HG03108 (cell line): ENCODE results near the gene HSPB7.
"Not testable (repeated sequence)": the region's sequence is repeated elsewhere in the genome, so short reads cannot be mapped to it uniquely, and the experiment has no call there.

Source experiments
- ATAC-seq: cut with Tn5 transposase; IDR thresholded peaks from one replicate; pipeline ENCODE4 v1.9.1; 2021; ENCODE audit warnings: moderate library complexity; ENCODE audit not compliant: unreplicated experiment

HSPB7 gene

DNA sequence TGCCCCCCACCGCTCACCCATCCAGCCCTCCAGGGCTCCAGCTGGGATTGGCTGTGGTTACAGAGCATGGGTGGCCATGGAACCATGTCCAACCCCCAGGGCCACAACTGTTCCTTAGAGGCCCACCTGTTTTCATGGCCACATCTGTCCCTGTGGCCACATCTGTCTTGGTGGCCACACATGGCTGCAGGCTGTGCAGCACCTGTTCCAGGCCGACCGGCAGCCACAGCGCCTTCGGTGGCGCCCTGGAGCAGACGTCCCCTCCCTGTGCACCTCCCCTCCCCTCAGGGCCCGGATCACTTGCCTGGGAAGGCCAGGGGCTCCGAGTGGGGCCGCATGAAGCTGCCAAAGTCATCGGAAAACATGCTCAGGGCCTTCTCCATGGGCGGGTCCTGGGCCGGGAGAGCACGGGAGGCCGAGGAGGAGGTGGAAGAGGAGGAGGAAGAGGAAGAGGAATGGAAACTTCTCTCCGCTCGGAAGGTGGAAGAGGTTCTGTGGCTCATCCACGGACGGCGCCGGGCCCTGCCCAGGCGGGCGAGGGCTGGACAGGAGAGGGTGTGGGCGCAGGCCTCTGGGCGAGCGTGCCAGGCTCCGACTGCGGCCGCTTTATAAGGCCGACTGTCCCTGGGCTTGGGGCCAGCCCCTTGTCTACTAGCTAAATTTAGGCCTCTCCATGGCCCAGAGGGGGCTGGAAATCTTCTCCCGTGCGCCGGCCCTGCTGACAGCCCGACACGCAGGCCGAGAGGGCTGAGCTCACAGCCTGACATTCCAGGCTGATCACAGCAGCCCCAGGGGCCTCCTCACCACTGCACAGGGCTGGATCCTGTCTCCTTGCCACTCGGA is at the start of gene HSPB7:
HSPB7 (minus strand) TSS at position 583 of the 843 bp plus-strand sequence; CDS start at position 503, 80 bp downstream.
- ATAC-seq: no peak

DNA sequence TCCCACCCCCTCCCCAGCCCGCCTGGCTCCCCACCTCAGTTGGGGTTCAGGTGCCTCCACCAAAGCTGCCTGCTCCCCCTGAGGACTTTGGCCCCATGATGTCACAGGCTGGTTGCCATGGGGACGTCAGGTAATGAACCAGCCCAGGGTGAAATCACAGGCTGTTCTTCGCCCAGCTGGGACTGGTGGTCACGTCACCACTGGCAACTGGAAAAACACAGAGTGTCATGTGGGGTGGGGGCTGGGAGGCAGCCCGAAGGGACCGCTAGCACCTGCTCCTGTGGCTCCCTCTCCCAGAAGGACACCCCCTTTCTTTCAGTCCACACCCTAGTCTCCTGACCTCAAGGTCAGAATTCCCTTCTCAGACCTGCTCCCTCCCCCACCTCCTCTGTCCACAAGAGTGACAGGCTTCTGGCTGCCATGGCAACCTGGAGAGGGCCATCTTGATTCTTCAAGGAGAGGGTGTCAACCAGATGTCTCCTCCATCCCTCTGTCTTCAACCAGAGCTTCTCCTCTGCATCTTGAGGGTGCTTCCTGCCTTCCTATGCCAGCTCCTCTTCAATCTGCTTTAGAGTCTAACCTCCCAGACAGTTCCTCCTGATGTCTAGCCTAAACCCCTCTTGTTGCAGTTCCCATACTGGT is 49.4 kb upstream of the HSPB7 start:
- ATAC-seq: no peak

DNA sequence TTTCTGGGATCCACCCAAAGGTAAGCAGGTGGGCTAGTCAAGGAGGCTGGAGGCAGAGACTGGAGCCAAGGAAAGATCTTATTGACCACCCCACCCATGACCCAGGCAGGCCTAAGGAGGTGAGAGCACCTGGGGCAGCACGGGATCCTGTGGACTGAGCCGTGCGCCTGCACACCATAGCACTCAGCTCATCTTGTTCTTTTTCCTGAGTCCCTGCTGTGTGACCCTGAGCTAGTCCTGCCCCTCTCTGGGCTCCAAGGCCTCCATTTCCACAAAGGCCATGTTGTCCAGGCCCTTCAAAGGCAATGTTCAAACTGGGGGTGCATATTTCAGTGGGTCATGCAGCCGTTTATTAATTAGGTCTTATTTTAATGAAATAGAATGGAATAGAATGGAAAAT is 48.4 kb upstream of the HSPB7 start:
- no peak for ATAC-seq

- ATAC-seq: no peak
These were observed 47.4 kb upstream of the HSPB7 start for GRCh38 chr1:16065269-16065576.

DNA sequence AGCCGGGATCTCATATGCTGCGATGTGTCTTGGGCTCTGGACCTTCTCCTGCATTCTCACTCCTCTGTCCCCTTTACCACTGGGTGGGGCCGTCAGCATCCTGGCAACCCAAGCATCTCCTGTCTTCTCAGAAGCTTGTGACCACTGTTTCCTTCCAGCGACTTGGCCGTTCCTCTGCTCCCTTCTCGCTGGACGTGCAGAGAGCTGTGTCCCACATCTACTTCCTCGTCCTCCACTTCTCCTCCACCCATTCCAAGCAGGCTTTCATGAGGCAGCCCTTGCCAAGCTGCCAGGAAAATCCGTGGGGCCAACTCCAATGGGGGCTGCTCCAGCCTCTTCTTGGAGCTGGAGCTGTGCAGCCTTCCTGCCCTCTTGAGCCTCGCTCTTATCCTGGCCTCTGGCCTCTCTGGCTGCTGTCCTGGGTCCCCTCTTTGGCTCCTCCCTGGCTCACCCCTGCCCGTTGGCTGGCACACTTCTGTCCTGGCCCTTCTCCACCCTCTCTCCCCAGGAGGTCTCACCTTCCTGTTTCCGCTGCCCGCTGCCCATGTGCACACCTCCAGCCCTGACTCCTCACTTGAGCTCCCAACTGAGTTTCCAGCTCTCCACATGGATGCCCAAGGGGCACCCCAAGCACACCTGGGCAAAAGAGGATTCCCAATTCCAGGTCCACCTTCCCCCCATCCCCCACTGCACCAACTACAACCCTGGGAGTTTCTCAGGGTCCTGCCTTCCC is 46.9 kb upstream of the HSPB7 start:
- no peak for ATAC-seq

DNA sequence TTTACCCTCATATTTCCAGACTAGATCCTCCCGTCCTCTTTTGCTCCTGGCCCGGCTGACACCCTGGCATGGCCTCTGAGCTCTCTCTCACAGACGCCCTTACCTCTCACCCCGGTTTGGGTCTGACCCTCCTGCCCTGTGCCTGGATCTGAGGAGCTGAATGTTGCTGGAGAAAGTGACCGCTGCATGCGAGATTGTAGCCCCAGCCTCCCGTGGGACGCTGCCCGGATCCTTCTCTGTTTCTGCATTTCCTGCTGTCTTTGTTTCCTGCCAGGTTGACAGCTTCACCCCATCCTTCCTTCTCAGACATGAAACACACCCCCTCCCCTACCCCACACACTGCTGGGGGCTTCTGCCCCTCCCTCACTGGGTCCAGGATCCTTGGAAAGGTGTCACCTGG is 46.1 kb upstream of the HSPB7 start:
- ATAC-seq: no peak

- ATAC-seq: no peak
These were observed 45.5 kb upstream of the HSPB7 start for GRCh38 chr1:16063226-16063829.

- not testable (repeated sequence) for ATAC-seq
These were observed 44.8 kb upstream of the HSPB7 start for GRCh38 chr1:16062687-16063075.

DNA sequence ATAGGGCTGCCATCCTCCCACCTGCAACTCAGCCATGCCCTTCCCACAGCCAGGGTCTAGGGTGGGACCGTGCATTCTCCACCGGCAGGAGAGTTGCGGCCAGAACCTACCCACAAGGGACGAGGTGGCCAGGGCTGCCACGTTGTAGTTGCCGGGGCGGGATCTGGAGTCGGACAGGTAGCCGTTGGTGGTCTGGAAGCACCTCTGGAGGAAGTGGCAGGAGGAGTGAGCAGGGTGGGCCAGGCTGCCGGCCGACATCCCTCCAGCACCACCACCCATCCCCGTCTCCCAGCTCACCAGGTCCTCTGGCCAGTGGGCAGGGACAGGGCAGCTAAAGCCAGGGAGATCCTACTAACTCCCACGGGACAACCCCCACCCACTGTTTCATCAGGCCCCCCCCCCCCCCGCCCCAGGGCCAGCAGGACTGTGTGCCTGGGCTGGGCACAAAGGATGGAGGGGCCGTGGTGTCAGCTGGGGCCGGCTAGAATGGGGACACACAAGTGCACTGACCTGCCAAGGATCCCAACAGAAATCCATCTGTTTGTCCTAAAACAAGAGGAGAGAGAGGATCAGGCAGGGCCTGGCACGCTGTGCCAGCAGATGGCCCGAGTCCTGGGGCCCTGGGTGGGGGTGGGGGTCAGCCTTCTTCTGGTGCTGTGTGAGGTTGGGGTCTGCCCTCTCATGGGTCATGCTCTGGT is 44.3 kb upstream of the HSPB7 start:
- not testable (repeated sequence) for ATAC-seq

GRCh38 chr1:16061266-16061665 is 43.4 kb upstream of the HSPB7 start:
- ATAC-seq: no peak

GRCh38 chr1:16058394-16059120 is 40.7 kb upstream of the HSPB7 start:
- ATAC-seq: not testable (repeated sequence)

DNA sequence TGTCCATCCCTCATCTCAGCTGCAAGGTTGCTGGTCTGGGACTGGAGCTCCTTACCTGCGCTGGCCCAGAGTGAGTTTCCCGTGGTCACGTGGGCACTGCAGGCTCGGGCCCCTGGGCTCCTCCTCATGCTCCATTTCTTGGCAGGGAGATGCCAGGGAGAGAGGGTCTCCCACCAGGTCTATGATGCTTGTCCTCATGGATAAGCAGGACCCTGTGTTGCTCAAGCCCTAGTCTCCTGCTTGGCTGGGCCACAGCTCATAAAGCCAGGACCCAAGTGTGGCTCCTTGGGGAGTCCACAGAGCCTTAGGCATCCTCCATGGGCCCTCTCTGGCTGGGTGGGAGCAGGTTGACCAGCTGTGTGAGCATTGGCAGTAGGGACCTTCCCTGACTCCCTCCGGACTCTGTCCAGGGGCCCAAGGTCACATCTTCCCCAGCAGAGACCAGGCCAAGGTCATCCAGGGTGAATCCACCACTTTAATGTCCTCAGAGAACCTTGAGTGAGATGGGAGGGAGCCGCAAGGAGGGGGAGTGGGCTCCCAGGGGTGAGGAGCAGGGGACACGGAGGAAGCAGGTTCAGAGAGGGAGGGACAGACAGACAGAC is 39.6 kb upstream of the HSPB7 start:
- ATAC-seq: not testable (repeated sequence)

DNA sequence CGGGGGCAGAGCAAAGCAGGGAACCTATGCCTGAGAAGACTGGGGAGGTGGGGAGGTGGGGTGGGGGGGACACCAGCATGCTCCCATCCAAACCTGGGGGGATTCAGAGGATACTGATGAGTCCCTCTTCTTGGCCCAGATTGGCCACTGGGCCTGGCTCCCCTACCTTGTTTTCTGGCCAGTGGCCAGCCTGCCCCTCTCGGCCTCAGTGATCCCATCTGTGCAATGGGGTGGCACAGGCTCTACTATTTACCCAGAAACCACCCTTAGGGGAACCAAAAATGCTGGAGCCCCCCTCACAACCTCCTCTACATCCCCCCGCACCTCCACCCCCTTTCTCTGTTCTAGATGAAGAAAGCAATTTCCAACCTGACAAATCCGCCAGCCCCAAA is 38.7 kb upstream of the HSPB7 start:
- not testable (repeated sequence) for ATAC-seq

GRCh38 chr1:16055613-16056520 is 38.0 kb upstream of the HSPB7 start:
- peak; percentile 51 for ATAC-seq

DNA sequence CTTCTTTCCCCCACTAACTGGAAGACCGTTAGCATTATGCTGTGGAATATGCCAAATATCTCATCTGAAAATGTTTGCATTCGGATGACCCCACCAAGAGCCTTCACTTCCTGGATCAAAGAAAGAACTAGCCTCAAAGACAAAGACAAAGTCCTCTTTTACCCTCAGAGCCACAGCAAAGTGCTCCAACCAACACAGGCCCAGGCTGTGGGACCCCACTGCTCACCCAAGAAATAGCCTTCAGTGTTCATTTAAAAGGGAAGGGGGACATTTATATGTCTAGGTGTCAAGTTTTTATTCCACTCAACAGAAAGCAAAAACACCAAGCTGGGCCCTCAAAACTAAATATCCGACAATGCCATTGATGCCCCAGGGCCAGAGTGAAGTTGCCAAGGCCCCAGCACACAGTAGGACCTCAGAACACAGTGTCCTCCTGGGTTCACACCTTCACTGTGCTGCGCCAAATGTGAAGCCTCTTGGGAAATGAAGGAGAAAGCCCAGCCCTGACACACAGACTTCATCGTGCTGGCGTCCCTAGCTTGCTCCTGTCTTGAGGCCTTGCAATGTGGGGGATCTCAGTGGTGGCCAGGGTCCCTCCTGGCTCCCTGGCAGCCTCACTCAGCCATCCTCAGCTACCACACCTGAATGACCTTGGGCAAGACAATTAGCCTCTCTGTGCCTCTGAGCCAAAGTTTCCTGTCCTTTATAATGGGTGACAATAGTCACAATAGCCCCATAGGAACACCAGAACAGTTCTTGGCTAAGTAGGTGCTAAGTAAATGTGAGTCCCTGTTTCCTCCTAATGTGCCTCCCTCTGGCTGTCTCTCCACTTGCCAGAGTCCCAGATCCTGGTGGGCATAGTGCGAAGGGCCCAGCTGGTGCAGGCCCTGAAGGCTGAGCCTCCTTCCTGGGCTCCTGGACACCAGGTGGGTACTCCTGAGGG is 37.0 kb upstream of the HSPB7 start:
- no peak for ATAC-seq

- no peak for ATAC-seq
These were observed 36.1 kb upstream of the HSPB7 start for GRCh38 chr1:16053781-16054502.

GRCh38 chr1:16051949-16052348 is 34.1 kb upstream of the HSPB7 start:
- not testable (repeated sequence) for ATAC-seq
